C4-2B (cell line): ENCODE results near the gene ZNF627.
"Not testable (repeated sequence)": the region's sequence is repeated elsewhere in the genome, so short reads cannot be mapped to it uniquely, and the experiment has no call there.

Experiments
- H3K27ac ChIP-seq: fragments of 450-650 bp; 2 replicates; pipeline ENCODE4 v1.5.1; 2017
- CTCF ChIP-seq: fragments of 450-650 bp; conservative IDR thresholded peaks from 2 replicates; pipeline ENCODE4 v1.5.1; 2017; ENCODE audit warnings: mild to moderate bottlenecking
- ZFX ChIP-seq: fragments of 450-650 bp; IDR thresholded peaks from 2 replicates; pipeline ENCODE4 v1.6.1; 2017

ZNF627 gene

GRCh38 chr19:11620553-11620952 lies 23.3 kb downstream of the ZNF627 start:
- TF ChIP-seq CTCF (no peak), ZFX (no peak)
- H3K27ac ChIP-seq: no peak overlapping the region

DNA sequence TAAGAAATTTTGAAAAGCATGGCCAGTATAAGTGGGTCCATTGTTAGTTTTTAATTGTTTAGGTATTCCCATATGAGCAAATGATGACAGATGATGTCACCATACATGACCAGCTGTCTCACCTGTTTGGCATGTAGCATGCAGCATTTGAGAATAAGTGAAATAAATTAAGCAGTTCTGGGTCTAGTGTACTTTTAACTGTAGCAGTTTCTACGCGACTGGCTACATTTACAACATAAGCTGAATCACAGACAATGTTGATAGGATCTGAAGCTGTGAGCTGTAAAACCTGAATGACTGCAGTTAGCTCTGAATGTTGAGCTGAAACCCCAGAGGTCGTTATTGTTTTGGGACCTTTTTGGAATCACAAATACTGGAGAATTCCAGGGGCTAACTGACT lies 25.1 kb downstream of the ZNF627 start:
- not testable (repeated sequence) for H3K27ac ChIP-seq

DNA sequence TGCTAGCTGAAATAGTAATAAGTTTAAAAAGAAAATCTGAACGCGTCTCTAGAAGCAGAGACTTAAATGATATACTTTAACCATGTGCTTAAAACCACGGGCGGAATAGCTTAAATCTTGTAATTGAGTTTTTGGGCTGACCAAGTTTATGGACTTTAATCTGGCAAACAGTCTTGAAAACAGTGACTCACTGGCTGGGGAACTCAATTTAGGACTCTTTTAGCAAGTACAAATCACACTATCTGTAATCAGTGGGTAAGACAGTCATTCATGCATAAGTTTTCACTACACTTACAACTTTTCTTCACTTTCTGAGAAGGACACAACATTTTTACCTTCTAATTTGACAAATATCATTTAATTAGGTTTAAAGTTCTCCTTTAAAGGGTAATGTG lies 26.8 kb downstream of the ZNF627 start:
- TF ChIP-seq CTCF: no peak
- no peak for TF ChIP-seq ZFX
- no peak overlapping the region for H3K27ac ChIP-seq

- TF ChIP-seq ZFX (no peak), CTCF (no peak)
- no peak overlapping the region for H3K27ac ChIP-seq
These were observed 29.0 kb downstream of the ZNF627 start for GRCh38 chr19:11626252-11626651.

DNA sequence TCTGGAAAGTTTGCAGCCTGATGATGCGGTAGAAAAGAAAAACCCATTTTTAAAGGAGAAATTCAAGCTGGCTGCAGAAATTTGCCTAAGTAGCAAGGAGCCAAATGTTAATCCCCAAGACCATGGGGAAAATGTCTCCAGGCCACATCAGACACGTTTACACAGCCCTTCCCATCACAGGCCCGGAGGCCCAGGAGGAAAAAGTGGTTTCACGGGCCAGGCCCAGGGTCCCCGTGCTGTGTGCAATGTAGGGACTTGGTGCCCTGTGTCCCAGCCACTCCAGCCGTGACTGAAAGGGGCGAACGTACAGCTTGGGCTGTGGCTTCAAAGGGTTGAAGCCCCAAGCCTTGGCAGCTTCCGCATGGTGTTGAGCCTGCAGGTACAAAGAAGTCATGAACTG lies 35.9 kb downstream of the ZNF627 start:
- TF ChIP-seq ZFX: no peak
- no peak for TF ChIP-seq CTCF
- H3K27ac ChIP-seq: no peak overlapping the region

DNA sequence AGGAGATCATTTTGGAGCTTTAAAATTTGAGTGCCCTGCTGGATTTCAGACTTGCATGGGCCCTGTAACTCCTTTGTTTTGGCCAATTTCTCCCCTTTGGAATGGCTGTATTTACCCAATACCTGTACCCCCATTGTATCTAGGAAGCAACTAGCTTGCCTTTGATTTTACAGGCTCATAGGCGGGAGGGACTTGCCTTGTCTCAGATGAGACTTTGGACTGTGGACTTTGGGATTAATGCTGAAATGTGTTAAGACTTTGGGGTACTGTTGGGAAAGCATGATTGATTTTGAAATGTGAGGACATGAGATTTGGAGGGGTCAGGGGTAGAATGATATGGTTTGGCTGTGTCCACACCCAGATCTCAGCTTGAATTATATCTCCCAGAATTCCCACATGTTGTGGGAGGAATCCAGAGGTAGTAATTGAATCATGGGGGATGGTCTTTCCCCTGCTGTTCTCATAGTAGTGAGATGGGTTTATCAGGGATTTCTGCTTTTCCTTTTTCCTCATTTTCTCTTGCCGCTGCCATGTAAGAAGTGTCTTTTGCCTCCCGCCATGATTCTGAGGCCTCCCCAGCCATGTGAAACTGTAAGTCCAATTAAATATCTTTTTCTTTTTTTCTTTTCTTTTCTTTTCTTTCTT lies 36.9 kb downstream of the ZNF627 start:
- not testable (repeated sequence) for H3K27ac ChIP-seq

DNA sequence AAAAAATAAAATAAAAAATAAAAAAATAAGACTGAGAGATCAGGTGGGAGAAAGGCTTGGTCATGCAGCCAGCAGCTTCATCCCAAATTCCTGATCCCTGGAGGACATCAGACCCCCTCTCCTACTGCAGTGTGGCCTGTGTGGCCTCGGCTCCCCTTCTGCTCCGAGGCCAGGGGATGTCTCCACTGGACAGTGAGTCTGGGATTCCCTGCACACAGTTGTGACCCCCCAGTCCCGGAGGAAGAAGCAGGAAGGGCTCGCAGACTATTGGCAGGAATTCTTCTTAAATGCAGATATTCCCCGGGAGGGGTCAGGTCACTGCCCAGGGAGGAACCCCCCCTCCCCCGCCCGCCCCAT lies 41.9 kb downstream of the ZNF627 start:
- H3K27ac ChIP-seq: peak overlapping the region; percentile 95; the same call in 1 of the 2 replicates
- TF ChIP-seq CTCF: no peak
- no peak for TF ChIP-seq ZFX

GRCh38 chr19:11639602-11640471 lies 42.6 kb downstream of the ZNF627 start:
- TF ChIP-seq CTCF (no peak), ZFX (peak; percentile 90)
- peak overlapping the region; percentile 95 for H3K27ac ChIP-seq
